ENCODE data around the gene SKAP1. TPM values are rescaled to one million over a fixed set of nuclear protein-coding genes. Genes with fewer than 3 reads are reported as not detected.

SKAP1 gene
- total and polyA plus RNA-seq, 2 of the 13 experiments (the other 11 are each of a cell fraction or from before 2014, with no cell fraction given): 0.21 TPM; not detected in 1

GRCh38 chr17:48107137-48108055 is 322.6 kb downstream of the SKAP1 start, which contains the start of gene SNX11 (continued):
- TF ChIP-seq SNAPC4 (CRISPR knock-in tag; IDR thresholded peaks at IDR 0.05) (peak; percentile 91), ZFP36L2 (CRISPR knock-in tag; IDR thresholded peaks at IDR 0.05) (no peak), CERS6 (CRISPR knock-in tag; IDR thresholded peaks at IDR 0.05) (no peak), KIAA2018 (CRISPR knock-in tag; IDR thresholded peaks at IDR 0.05; ENCODE audit: borderline replicate concordance) (0 out of 2 replicates have a peak, but pooled peaks have one; percentile 46), ZBTB46 (CRISPR knock-in tag; IDR thresholded peaks at IDR 0.05; ENCODE audit: borderline replicate concordance) (no peak)

Data from HepG2 (cell line).